H54 (cell line): ENCODE results near the gene ADAMTSL2.

Experiments
- DNase-seq: peaks from one replicate; pipeline ENCODE4 v3.0.0; 2011; ENCODE audit warnings: low spot score, mixed read lengths; ENCODE audit not compliant: insufficient read length
- FAIRE-seq: peaks from 3 replicates; lab custom pipeline; 2011; peaks lifted over from hg19 to GRCh38; lab: Jason Lieb, UNC
- POLR2A ChIP-seq: IDR thresholded peaks from 2 replicates; pipeline ENCODE4 v1.6.1; 2011; ENCODE audit warnings: low read depth, mild to moderate bottlenecking, low read length

Gene ADAMTSL2

GRCh38 chr9:133609311-133610098 lies 75.0 kb downstream of the ADAMTSL2 start, which contains the start of gene FAM163B:
Gene FAM163B (minus strand): TSS chr9:133609389. CDS start chr9:133580223, 29,166 bp downstream.
- DNase-seq (no peak), FAIRE-seq (no peak)
- no peak for TF ChIP-seq POLR2A

- no peak for FAIRE-seq
- no peak for DNase-seq
- no peak for TF ChIP-seq POLR2A
These were observed 76.3 kb downstream of the ADAMTSL2 start for GRCh38 chr9:133610845-133611244.

GRCh38 chr9:133612051-133612450 lies 77.5 kb downstream of the ADAMTSL2 start:
- no peak for TF ChIP-seq POLR2A
- DNase-seq (no peak), FAIRE-seq (no peak)

- no peak for FAIRE-seq
- DNase-seq = no peak
- TF ChIP-seq POLR2A = no peak
These were observed 78.3 kb downstream of the ADAMTSL2 start for GRCh38 chr9:133612816-133613215.

DNA sequence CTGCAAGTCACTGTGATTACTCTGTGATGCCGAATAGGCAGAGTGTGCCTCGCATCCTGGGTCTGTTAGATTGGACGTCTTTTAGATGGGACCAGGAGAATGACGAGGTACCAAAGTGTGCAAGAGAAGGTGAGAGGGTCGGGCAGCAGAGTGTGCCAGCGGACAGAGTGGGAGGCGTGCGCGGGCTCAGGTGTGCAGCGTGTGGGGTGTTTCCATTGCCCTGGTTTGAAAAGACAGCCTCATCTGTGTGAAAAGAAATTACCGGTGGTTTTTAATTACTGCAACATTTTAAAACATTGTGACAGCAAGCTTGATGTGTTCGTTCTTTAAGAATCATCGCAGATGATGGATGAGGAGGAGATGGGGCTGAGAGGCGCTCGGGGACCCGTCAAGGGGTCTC lies 78.9 kb downstream of the ADAMTSL2 start:
- FAIRE-seq (no peak), DNase-seq (no peak)
- no peak for TF ChIP-seq POLR2A

- no peak for FAIRE-seq
- no peak for TF ChIP-seq POLR2A
- no peak for DNase-seq
These were observed 79.6 kb downstream of the ADAMTSL2 start for GRCh38 chr9:133614056-133614455.

- DNase-seq = no peak
- no peak for FAIRE-seq
- no peak for TF ChIP-seq POLR2A
These were observed 80.2 kb downstream of the ADAMTSL2 start for GRCh38 chr9:133614678-133615077.

DNA sequence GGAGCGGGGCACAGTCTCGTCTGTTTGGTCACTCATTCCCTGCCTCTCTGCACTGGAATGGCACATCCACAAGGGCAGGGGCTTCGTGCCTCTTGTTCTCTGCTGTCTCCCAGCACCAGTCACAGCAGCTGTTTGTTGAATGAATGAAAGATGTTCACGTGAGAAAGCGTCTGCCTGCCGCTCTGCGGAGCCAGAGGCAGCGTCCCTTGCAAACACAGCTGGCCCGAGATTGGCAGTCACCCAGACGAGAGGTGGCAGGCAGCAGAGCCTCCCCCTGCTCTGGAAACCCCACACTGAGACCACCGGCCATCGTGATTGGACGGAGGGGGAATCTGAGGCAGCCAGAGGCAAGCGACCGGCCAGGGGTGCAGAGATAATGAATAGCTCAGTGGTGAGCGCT lies 80.7 kb downstream of the ADAMTSL2 start:
- no peak for TF ChIP-seq POLR2A
- FAIRE-seq = no peak
- no peak for DNase-seq

GRCh38 chr9:133615606-133616188 lies 81.2 kb downstream of the ADAMTSL2 start:
- no peak for TF ChIP-seq POLR2A
- FAIRE-seq (no peak), DNase-seq (no peak)

- TF ChIP-seq POLR2A = no peak
- DNase-seq (no peak), FAIRE-seq (no peak)
These were observed 82.3 kb downstream of the ADAMTSL2 start for GRCh38 chr9:133616643-133617405.

GRCh38 chr9:133618726-133619125 lies 84.2 kb downstream of the ADAMTSL2 start:
- no peak for DNase-seq
- TF ChIP-seq POLR2A = no peak
- no peak for FAIRE-seq

DNA sequence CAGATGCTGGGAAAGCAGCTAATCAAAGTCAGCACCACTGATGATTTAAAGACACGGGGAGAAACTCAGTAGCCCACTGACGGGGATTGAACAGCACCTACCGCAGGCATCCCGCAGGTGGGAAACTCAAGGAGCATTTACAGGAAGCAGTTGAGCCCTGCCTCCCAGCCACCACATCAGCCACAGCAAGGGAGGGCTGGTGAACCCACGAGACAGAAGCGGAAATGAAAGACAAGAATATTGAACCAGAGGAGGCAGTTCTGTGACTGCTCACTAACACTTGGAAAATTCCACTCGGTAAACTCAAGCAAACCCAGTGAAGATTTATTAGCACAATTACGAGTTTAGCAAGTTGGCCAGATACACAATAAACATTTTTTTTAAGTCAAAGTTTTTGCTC lies 85.3 kb downstream of the ADAMTSL2 start:
- no peak for TF ChIP-seq POLR2A
- FAIRE-seq (no peak), DNase-seq (no peak)

- DNase-seq = no peak
- no peak for FAIRE-seq
- no peak for TF ChIP-seq POLR2A
These were observed 87.3 kb downstream of the ADAMTSL2 start for GRCh38 chr9:133621725-133622267.

DNA sequence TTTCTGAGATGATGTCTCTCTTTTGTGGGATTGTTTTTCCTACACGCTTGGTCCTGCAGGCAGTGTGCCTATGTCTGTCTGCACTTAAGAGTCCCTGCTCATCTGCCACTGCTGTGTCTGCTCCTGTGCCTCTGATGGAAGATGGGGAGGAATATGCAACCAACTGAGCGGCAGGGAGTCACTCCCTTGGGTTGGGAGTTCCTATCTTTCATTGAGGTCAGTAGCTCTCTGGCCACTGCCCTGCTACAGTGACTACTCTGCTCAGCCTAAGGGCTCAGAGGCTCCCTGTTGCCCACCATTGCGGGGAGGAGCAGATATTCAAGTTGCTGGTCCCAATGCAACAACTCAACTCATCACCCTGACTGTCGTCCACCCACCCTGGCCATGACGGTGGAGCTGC lies 88.1 kb downstream of the ADAMTSL2 start:
- DNase-seq (no peak), FAIRE-seq (no peak)
- no peak for TF ChIP-seq POLR2A
